ENCODE results near the gene ITGB8. TPM values are rescaled to one million over a fixed set of nuclear protein-coding genes. Genes with fewer than 3 reads are reported as not detected.

ITGB8 gene
- total and polyA plus RNA-seq, 2 experiments from 2014 or later: 0.71 to 3.0 TPM

GRCh38 chr7:20432071-20432470 lies 101.4 kb downstream of the ITGB8 start (continued):
- TF ChIP-seq CTCF (conservative IDR thresholded peaks at IDR 0.05; ENCODE audit: low read depth in 2 of 2) (no peak), CREB1 (CRISPR knock-in tag; IDR thresholded peaks at IDR 0.05; ENCODE audit: low read depth) (no peak), ZNF331 (CRISPR knock-in tag; IDR thresholded peaks at IDR 0.05; ENCODE audit: low read depth) (no peak), ETS1 (IDR thresholded peaks at IDR 0.05) (no peak), EZH2phosphoT487 (IDR thresholded peaks at IDR 0.05; ENCODE audit: unreplicated experiment) (no peak), POLR2AphosphoS5 (IDR thresholded peaks at IDR 0.05; ENCODE audit: low read depth) (no peak), REST (IDR thresholded peaks at IDR 0.05; ENCODE audit: unreplicated experiment) (no peak)

GRCh38 chr7:20435305-20435704 lies 104.6 kb downstream of the ITGB8 start:
- no peak overlapping the region for H2AFZ ChIP-seq
- H4K20me1 ChIP-seq (replicated peaks; ENCODE audit: insufficient read depth): no peaks in the 10 kb centered on the region
- ATAC-seq (no peak), DNase-seq (ENCODE audit: low spot score) (no peak)
- TF ChIP-seq EZH2 (IDR thresholded peaks at IDR 0.05; ENCODE audit: low read depth, unreplicated experiment) (no peak), JUNB (IDR thresholded peaks at IDR 0.05; ENCODE audit: unreplicated experiment) (no peak), CTCF (conservative IDR thresholded peaks at IDR 0.05; ENCODE audit: low read depth in 2 of 2) (no peak), ETS1 (IDR thresholded peaks at IDR 0.05) (no peak), ZNF114 (CRISPR knock-in tag; IDR thresholded peaks at IDR 0.05) (no peak), CREB1 (CRISPR knock-in tag; IDR thresholded peaks at IDR 0.05; ENCODE audit: low read depth) (no peak), POLR2AphosphoS5 (IDR thresholded peaks at IDR 0.05; ENCODE audit: low read depth) (no peak)
- no peak overlapping the region for H3K4me2 ChIP-seq
- no peak overlapping the region for H3K27ac Mint-ChIP-seq
- no peaks in the 10 kb centered on the region for H3K9me2 ChIP-seq (ENCODE audit: insufficient read depth)
- no peaks in the 10 kb centered on the region for H3K36me3 Mint-ChIP-seq (ENCODE audit: low read depth)
- H3K4me3 Mint-ChIP-seq: no peak overlapping the region
- peaks cover 3% of the 10 kb centered on the region; the same call in 1 of the 3 replicates for H3K4me1 Mint-ChIP-seq
- H3K36me3 ChIP-seq (ENCODE audit: insufficient read depth): no peaks in the 10 kb centered on the region
- H3F3A ChIP-seq (replicated peaks; ENCODE audit: low read depth): no peaks in the 10 kb centered on the region
- no peak overlapping the region for H3K27ac ChIP-seq (ENCODE audit: low read depth)
- H3K79me2 ChIP-seq (replicated peaks; ENCODE audit: insufficient read depth): no peaks in the 10 kb centered on the region
- H3K4me3 ChIP-seq: no peak overlapping the region
- no peaks in the 10 kb centered on the region for H3K4me1 ChIP-seq (ENCODE audit: insufficient read depth)
- H3K27me3 Mint-ChIP-seq (ENCODE audit: insufficient read depth, low read depth, poor library complexity): peaks cover 1% of the 10 kb centered on the region
- no peaks in the 10 kb centered on the region for H3K9me3 Mint-ChIP-seq
- H3K27me3 ChIP-seq (ENCODE audit: insufficient read depth): no peaks in the 10 kb centered on the region

Data from GM23338 (cell line).